ENCODE measurements around the gene FNDC3A.
"Not testable (repeated sequence)": the region's sequence is repeated elsewhere in the genome, so short reads cannot be mapped to it uniquely, and the experiment has no call there.

The FNDC3A gene

GRCh38 chr13:48977973-48978372, 2.3 kb downstream of the FNDC3A start:
- no peak for DNase-seq

- no peak for DNase-seq
Observed at GRCh38 chr13:48978942-48979601, 3.4 kb downstream of the FNDC3A start.

GRCh38 chr13:48979892-48980291, 4.2 kb downstream of the FNDC3A start:
- DNase-seq: no peak

GRCh38 chr13:48983331-48983730, 7.6 kb downstream of the FNDC3A start:
- no peak for DNase-seq

- DNase-seq: no peak
Observed at GRCh38 chr13:48985756-48986155, 10.0 kb downstream of the FNDC3A start.

GRCh38 chr13:48990900-48991299, 15.2 kb downstream of the FNDC3A start:
- DNase-seq: no peak

- DNase-seq: no peak
Observed at GRCh38 chr13:48993150-48993549, 17.4 kb downstream of the FNDC3A start.

GRCh38 chr13:48994706-48995105, 19.0 kb downstream of the FNDC3A start:
- no peak for DNase-seq

GRCh38 chr13:48998641-48999292, 23.1 kb downstream of the FNDC3A start:
- no peak for DNase-seq

- no peak for DNase-seq
Observed at GRCh38 chr13:49000247-49000646, 24.5 kb downstream of the FNDC3A start.

- DNase-seq: not testable (repeated sequence)
Observed at GRCh38 chr13:49018986-49019635, 43.4 kb downstream of the FNDC3A start.

GRCh38 chr13:49020328-49020727, 44.6 kb downstream of the FNDC3A start:
- DNase-seq: no peak

GRCh38 chr13:49020940-49021553, 45.3 kb downstream of the FNDC3A start:
- DNase-seq: no peak

- no peak for DNase-seq
Observed at GRCh38 chr13:49021953-49022352, 46.2 kb downstream of the FNDC3A start.

- DNase-seq: no peak
Observed at GRCh38 chr13:49022472-49023144, 46.9 kb downstream of the FNDC3A start.

GRCh38 chr13:49023431-49023830, 47.7 kb downstream of the FNDC3A start:
- DNase-seq: no peak

GRCh38 chr13:49026851-49027250, 51.1 kb downstream of the FNDC3A start:
- DNase-seq: no peak

GRCh38 chr13:49029570-49029969, 53.9 kb downstream of the FNDC3A start:
- DNase-seq: no peak

GRCh38 chr13:49030213-49030612, 54.5 kb downstream of the FNDC3A start:
- DNase-seq: no peak

GRCh38 chr13:49040872-49041271, 65.2 kb downstream of the FNDC3A start:
- no peak for DNase-seq

- DNase-seq: no peak
Observed at GRCh38 chr13:49042476-49042875, 66.8 kb downstream of the FNDC3A start.

- DNase-seq: no peak
Observed at GRCh38 chr13:49044008-49044407, 68.3 kb downstream of the FNDC3A start.

- no peak for DNase-seq
Observed at GRCh38 chr13:49044836-49045235, 69.1 kb downstream of the FNDC3A start.

Data from NCI-H345 (cell line).